Inflammatory macrophage treated with lipopolysaccharide for 1 hour (primary cell): ENCODE data around the gene WDR27.
"Not testable (repeated sequence)": the region's sequence is repeated elsewhere in the genome, so short reads cannot be mapped to it uniquely, and the experiment has no call there.

Source experiments
- DNase-seq, 2 donors: peaks; one replicate each; pipeline ENCODE4 v3.0.0-alpha.2; 2020 to 2022

WDR27 gene

GRCh38 chr6:169508452-169508851 lies 193.4 kb downstream of the WDR27 start:
- DNase-seq = no peak

- no peak for DNase-seq
Measured at GRCh38 chr6:169503422-169504152, 198.2 kb downstream of the WDR27 start.

GRCh38 chr6:169502445-169502844 lies 199.4 kb downstream of the WDR27 start:
- DNase-seq = no peak

GRCh38 chr6:169501777-169502313 lies 200.0 kb downstream of the WDR27 start:
- no peak for DNase-seq

GRCh38 chr6:169501128-169501527 lies 200.7 kb downstream of the WDR27 start:
- no peak for DNase-seq

GRCh38 chr6:169500688-169501087 lies 201.1 kb downstream of the WDR27 start:
- no peak for DNase-seq

GRCh38 chr6:169499848-169500247 lies 202.0 kb downstream of the WDR27 start:
- DNase-seq = no peak

- no peak for DNase-seq
Measured at GRCh38 chr6:169498916-169499513, 202.8 kb downstream of the WDR27 start.

GRCh38 chr6:169495601-169496000 lies 206.2 kb downstream of the WDR27 start:
- no peak for DNase-seq

GRCh38 chr6:169494038-169494437 lies 207.8 kb downstream of the WDR27 start:
- DNase-seq = no peak

GRCh38 chr6:169491482-169491881 lies 210.3 kb downstream of the WDR27 start:
- DNase-seq = no peak

- no peak for DNase-seq
Measured at GRCh38 chr6:169490830-169491229, 211.0 kb downstream of the WDR27 start.

GRCh38 chr6:169490246-169490641 lies 211.6 kb downstream of the WDR27 start:
- no peak for DNase-seq

GRCh38 chr6:169489563-169490245 lies 212.1 kb downstream of the WDR27 start:
- no peak for DNase-seq

GRCh38 chr6:169487579-169488436 lies 214.0 kb downstream of the WDR27 start:
- no peak for DNase-seq

- DNase-seq = no peak
Measured at GRCh38 chr6:169479783-169480495, 221.9 kb downstream of the WDR27 start.

GRCh38 chr6:169474362-169474761 lies 227.5 kb downstream of the WDR27 start:
- no peak for DNase-seq

- DNase-seq = no peak
Measured at GRCh38 chr6:169473663-169474062, 228.2 kb downstream of the WDR27 start.

- no peak for DNase-seq
Measured at GRCh38 chr6:169472786-169473416, 228.9 kb downstream of the WDR27 start.

GRCh38 chr6:169470790-169471189 lies 231.0 kb downstream of the WDR27 start:
- DNase-seq = no peak

GRCh38 chr6:169469028-169469427 lies 232.8 kb downstream of the WDR27 start:
- no peak for DNase-seq

GRCh38 chr6:169467755-169468154 lies 234.1 kb downstream of the WDR27 start:
- DNase-seq = not testable (repeated sequence)
